SH-SY5Y (cell line): Measurements from ENCODE around the gene LENEP.

Source experiments
- GATA2 ChIP-seq: IDR thresholded peaks from 2 replicates; pipeline ENCODE4 v1.6.1; 2011; ENCODE audit warnings: mild to moderate bottlenecking, low read depth, low read length
- GATA3 ChIP-seq: IDR thresholded peaks from 2 replicates; pipeline ENCODE4 v1.6.1; 2011; ENCODE audit warnings: low read depth, mild to moderate bottlenecking, low read length, moderate library complexity

DNA sequence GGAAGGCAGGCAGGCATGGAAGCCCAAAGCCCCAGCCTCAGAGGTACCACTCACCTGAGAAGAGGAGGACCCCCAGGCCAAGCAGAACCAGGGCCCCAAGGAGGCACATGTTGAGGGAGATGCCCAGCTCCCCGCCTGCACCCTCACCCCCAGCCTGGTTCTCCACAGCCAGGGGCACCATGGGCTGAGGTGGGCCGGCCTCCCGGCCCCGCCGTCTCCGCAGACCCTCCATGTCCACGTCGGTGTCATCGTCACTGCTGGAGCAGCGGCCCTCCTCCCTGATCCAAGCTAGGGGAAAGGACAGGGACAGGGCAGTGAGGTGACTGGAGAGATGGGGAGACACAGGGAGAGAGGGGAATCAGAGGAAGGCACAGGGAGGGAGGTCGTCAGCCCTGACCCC is 45.3 kb upstream of the LENEP start:
- no peak for TF ChIP-seq GATA2
- TF ChIP-seq GATA3, result no peak
